DOHH2 (cell line): ENCODE data around the gene STK17A.

Source experiments
- CTCF ChIP-seq: fragments of 200-600 bp; sonication (generic); IDR thresholded peaks from one replicate; pipeline ENCODE4 v1.5.1; 2014; ENCODE audit warnings: antibody characterized with exemption, mild to moderate bottlenecking, low read depth, low read length; ENCODE audit not compliant: poor library complexity, severe bottlenecking
- EZH2phosphoT487 ChIP-seq: fragments of 200-600 bp; sonication (generic); IDR thresholded peaks from 2 replicates; pipeline ENCODE4 v1.6.1; 2017; ENCODE audit warnings: borderline replicate concordance, mild to moderate bottlenecking, antibody characterized with exemption, low read length, moderate library complexity, mixed read lengths

GRCh38 chr7:43577485-43577951 lies 5.4 kb upstream of the STK17A start:
- TF ChIP-seq CTCF (no peak), EZH2phosphoT487 (no peak)
